Ishikawa (cell line): ENCODE measurements around the gene FCHO1.

Experiments
- CEBPB ChIP-seq: IDR thresholded peaks from 2 replicates; pipeline ENCODE4 v1.6.1; 2012
- CREB1 ChIP-seq: IDR thresholded peaks from 2 replicates; pipeline ENCODE4 v1.6.1; 2012; ENCODE audit warnings: low read depth
- EGR1 ChIP-seq: IDR thresholded peaks from 2 replicates; pipeline ENCODE4 v1.6.1; 2012
- EP300 ChIP-seq: IDR thresholded peaks from 2 replicates; pipeline ENCODE4 v1.6.1; 2012; ENCODE audit warnings: borderline replicate concordance
- FOXM1 ChIP-seq: IDR thresholded peaks from 2 replicates; pipeline ENCODE4 v1.6.1; 2012; ENCODE audit warnings: low read depth, borderline replicate concordance
- NFIC ChIP-seq: IDR thresholded peaks from 2 replicates; pipeline ENCODE4 v1.6.1; 2012
- RAD21 ChIP-seq: IDR thresholded peaks from 2 replicates; pipeline ENCODE4 v1.6.1; 2012; ENCODE audit warnings: low read depth
- TAF1 ChIP-seq: IDR thresholded peaks from 2 replicates; pipeline ENCODE4 v1.6.1; 2012; ENCODE audit warnings: low read depth, mild to moderate bottlenecking
- TCF12 ChIP-seq: IDR thresholded peaks from 2 replicates; pipeline ENCODE4 v1.6.1; 2012; ENCODE audit warnings: low read depth
- TEAD4 ChIP-seq: IDR thresholded peaks from 2 replicates; pipeline ENCODE4 v1.6.1; 2012
- YY1 ChIP-seq: IDR thresholded peaks from 2 replicates; pipeline ENCODE4 v1.6.1; 2012; ENCODE audit warnings: low read depth
- ZBTB7A ChIP-seq: IDR thresholded peaks from 2 replicates; pipeline ENCODE4 v1.6.1; 2012; ENCODE audit warnings: low read depth
- TF ChIP-seq, protein P1 (sequence below): IDR thresholded peaks from 2 replicates; pipeline ENCODE4 v1.6.1; 2012
- TF ChIP-seq, protein P2 (sequence below): IDR thresholded peaks from 2 replicates; pipeline ENCODE4 v1.6.1; 2012
- TF ChIP-seq, protein P3 (sequence below): IDR thresholded peaks from 2 replicates; pipeline ENCODE4 v1.6.1; 2012; ENCODE audit warnings: low read depth, mild to moderate bottlenecking

FCHO1 gene

GRCh38 chr19:17803264-17803896 is 52.1 kb downstream of the FCHO1 start:
- TF ChIP-seq TEAD4 (no peak), RAD21 (no peak), EGR1 (no peak), TAF1 (no peak), NFIC (no peak), EP300 (no peak), TCF12 (no peak), YY1 (no peak), CEBPB (no peak), CREB1 (no peak), ZBTB7A (no peak), FOXM1 (no peak)
- TF ChIP-seq, protein P1, sequence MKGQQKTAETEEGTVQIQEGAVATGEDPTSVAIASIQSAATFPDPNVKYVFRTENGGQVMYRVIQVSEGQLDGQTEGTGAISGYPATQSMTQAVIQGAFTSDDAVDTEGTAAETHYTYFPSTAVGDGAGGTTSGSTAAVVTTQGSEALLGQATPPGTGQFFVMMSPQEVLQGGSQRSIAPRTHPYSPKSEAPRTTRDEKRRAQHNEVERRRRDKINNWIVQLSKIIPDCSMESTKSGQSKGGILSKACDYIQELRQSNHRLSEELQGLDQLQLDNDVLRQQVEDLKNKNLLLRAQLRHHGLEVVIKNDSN, result no peak
- TF ChIP-seq, protein P2, sequence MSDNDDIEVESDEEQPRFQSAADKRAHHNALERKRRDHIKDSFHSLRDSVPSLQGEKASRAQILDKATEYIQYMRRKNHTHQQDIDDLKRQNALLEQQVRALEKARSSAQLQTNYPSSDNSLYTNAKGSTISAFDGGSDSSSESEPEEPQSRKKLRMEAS, result no peak
- TF ChIP-seq, protein P3, sequence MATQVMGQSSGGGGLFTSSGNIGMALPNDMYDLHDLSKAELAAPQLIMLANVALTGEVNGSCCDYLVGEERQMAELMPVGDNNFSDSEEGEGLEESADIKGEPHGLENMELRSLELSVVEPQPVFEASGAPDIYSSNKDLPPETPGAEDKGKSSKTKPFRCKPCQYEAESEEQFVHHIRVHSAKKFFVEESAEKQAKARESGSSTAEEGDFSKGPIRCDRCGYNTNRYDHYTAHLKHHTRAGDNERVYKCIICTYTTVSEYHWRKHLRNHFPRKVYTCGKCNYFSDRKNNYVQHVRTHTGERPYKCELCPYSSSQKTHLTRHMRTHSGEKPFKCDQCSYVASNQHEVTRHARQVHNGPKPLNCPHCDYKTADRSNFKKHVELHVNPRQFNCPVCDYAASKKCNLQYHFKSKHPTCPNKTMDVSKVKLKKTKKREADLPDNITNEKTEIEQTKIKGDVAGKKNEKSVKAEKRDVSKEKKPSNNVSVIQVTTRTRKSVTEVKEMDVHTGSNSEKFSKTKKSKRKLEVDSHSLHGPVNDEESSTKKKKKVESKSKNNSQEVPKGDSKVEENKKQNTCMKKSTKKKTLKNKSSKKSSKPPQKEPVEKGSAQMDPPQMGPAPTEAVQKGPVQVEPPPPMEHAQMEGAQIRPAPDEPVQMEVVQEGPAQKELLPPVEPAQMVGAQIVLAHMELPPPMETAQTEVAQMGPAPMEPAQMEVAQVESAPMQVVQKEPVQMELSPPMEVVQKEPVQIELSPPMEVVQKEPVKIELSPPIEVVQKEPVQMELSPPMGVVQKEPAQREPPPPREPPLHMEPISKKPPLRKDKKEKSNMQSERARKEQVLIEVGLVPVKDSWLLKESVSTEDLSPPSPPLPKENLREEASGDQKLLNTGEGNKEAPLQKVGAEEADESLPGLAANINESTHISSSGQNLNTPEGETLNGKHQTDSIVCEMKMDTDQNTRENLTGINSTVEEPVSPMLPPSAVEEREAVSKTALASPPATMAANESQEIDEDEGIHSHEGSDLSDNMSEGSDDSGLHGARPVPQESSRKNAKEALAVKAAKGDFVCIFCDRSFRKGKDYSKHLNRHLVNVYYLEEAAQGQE, result no peak

DNA sequence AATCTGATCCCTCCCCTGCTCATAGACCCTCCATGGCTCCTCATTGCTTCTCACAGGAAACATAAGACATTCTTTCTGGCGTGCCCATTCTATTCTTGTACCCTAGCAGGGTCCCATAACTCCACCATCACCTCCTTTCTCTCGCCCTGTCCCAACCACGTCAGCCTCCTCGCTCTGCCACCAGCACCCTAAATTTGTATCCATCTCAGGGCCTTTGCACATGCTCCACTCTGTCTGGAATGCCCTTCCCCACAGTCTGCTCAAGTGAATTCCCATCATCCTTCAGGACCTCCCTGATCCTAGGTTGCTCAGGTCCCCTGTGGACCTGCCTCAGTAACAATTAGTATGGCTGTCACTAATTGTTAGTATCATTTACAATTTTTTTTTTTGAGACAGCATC is 54.1 kb downstream of the FCHO1 start:
- TF ChIP-seq CEBPB (no peak), ZBTB7A (no peak), NFIC (no peak), YY1 (no peak), TAF1 (no peak), EP300 (no peak), TEAD4 (no peak), CREB1 (no peak), RAD21 (no peak), TCF12 (no peak), FOXM1 (no peak), EGR1 (no peak)
- TF ChIP-seq, protein P3, result no peak
- TF ChIP-seq, protein P1, result no peak
- TF ChIP-seq, protein P2, result no peak

DNA sequence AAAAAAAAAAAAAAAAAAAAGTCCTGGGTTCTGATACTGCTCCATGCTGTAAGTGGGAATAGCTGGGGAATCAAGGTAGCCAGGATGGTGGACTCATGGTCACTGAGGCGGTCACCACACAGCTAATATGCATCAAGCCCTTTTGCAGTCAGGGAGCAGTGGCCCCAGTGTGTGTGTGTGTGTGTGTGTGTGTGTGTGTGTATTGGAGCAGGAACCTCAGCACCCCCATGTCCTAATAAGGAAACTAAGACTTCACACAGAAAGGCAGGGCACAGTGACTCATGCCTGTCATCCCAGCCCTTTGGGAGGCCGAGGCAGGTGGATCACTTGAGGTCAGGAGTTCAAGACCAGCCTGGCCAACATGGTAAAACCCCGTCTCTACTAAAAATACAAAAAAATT is 55.7 kb downstream of the FCHO1 start:
- TF ChIP-seq TEAD4, result no peak
- TF ChIP-seq ZBTB7A, result no peak
- TF ChIP-seq CREB1, result no peak
- no peak for TF ChIP-seq EGR1
- TF ChIP-seq, protein P3, result no peak
- no peak for TF ChIP-seq RAD21
- no peak for TF ChIP-seq EP300
- TF ChIP-seq FOXM1, result no peak
- no peak for TF ChIP-seq CEBPB
- TF ChIP-seq, protein P2, result no peak
- no peak for TF ChIP-seq TCF12
- TF ChIP-seq TAF1, result no peak
- no peak for TF ChIP-seq YY1

DNA sequence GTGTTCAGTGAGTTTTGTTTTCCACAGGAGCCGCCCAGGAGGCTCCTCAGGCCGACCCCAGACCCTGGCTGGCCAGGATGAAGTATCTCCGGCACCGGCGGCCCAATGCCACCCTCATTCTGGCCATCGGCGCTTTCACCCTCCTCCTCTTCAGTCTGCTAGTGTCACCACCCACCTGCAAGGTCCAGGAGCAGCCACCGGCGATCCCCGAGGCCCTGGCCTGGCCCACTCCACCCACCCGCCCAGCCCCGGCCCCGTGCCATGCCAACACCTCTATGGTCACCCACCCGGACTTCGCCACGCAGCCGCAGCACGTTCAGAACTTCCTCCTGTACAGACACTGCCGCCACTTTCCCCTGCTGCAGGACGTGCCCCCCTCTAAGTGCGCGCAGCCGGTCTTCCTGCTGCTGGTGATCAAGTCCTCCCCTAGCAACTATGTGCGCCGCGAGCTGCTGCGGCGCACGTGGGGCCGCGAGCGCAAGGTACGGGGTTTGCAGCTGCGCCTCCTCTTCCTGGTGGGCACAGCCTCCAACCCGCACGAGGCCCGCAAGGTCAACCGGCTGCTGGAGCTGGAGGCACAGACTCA is 56.5 kb downstream of the FCHO1 start:
- TF ChIP-seq, protein P1, result no peak
- TF ChIP-seq TEAD4 (no peak), RAD21 (no peak), EGR1 (no peak), CREB1 (no peak), FOXM1 (no peak), ZBTB7A (no peak), TCF12 (no peak), NFIC (no peak), CEBPB (no peak), YY1 (no peak), TAF1 (no peak), EP300 (no peak)
- TF ChIP-seq, protein P3, result no peak
- TF ChIP-seq, protein P2, result no peak
